HG02973 (cell line): ENCODE measurements around the gene MCF2L.

Experiments used
- ATAC-seq: cut with Tn5 transposase; IDR thresholded peaks from one replicate; pipeline ENCODE4 v1.9.1; 2021; ENCODE audit warnings: moderate library complexity; ENCODE audit not compliant: unreplicated experiment

The MCF2L gene

DNA sequence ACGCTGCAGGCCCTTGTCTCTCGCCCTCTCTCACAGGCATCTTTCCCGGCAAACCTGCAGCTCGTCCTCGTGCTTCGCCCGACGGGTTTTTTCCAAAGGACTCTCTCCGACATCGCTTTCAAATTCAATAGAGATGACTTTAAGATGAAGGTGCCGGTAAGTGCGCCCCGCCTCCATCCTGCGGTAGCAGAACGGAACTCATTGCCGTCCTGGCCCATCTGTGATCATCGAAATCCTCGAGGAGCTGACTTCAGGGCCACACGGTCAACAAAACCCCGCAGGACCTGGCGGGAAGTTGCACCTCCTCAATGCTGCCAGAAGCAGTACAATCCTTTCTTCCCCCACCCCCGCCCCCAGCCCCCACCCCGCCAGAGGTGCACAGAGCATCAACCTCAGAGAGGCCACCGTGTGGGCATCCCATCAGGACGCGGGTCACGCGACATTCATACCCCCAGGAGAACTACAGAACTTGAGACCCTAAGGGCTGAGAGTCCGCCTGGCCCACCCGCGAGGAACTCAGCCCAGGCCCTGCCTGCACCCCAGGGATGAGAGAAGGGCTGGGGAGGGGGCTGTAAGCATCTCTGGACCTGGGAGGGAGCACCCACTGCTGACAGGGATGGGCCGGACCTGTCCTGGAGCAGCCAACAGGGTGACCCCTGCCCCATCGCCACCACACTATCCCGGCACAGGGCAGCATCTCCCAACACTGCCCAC, 91.7 kb downstream of the MCF2L start:
- ATAC-seq, result no peak

DNA sequence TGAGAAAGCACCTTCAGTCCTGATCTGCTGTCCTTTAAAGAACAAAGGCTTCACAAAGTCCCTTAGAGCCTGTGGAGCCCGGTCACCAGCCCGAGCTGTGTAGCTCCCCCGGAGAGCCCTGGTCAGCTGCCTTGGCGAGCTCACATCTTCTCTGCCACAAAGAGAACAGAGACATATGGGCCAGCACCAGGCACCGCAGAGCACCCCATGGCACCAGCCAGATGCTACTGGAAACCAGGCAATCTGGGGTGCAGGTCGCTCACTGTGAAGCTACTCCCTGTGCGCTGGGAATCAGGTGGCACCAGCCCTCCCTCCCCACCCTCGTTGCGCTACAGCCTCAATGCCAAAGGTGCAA, 92.2 kb downstream of the MCF2L start:
- no peak for ATAC-seq

DNA sequence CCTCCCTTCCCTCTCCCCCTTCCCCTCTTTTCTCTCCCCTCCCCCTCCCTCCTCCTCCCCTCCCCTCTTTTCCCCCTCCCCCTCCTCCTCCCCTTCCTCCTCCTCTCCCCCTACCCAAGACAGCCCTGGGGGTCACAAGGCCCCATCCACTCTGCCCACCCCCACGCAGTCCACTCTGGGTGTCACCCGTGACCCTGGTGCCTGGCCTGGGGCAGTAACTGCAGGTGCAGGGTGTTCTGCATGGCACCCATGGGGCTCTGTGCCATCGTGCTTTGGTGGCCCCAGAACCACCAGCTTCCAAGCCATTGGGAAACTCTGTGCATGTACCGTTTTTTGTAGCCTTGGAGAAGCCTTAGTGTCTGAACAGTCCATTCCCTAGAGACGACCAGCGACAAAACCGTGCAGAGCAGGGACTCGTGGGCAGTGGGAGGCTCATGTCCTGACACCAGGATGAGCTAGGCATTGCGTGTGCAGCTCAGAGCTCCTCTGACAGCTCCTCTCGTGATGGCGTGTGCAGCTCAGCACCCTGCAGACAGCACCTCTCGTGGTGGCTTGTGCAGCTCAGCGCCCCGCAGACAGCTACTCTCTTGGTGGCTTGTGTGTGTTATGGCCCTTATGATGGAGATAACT, 92.9 kb downstream of the MCF2L start:
- no peak for ATAC-seq

DNA sequence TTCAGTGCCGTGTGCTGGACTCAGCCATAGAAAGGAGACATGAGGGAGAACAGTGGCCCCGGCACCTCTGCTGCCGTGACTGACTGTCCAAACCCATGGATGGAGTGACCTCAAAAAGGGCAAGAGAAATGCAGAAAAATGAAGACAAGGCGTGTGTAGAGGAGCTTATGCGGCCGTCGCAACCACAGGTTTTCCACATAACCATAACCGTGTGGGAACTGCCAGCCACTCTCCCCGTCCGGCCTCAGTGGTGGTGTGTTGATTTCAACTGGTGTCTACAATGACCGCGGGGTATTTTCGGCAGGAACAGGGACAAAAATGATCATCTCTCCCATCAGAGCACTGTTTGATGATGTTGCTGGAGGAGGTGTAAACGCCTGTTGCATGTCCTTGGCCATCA, 93.7 kb downstream of the MCF2L start:
- no peak for ATAC-seq

DNA sequence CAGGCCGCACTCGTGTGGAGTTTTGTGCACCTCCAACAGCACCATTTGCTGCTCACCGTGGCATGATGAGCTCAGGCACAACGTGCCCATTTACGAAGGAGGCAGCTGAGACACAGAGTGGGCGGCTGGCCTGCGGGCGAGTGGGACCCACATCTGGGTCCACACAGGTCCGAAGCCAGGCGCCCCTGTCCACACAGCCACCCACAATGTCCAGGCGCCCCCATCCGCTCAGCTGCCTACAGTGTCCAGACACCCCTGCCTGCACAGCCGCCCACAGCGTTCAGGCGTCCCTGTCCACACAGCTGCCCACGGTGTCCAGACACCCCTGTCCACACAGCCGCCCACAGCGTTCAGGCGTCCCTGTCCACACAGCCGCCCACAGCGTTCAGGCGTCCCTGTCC, 94.1 kb downstream of the MCF2L start:
- no peak for ATAC-seq

DNA sequence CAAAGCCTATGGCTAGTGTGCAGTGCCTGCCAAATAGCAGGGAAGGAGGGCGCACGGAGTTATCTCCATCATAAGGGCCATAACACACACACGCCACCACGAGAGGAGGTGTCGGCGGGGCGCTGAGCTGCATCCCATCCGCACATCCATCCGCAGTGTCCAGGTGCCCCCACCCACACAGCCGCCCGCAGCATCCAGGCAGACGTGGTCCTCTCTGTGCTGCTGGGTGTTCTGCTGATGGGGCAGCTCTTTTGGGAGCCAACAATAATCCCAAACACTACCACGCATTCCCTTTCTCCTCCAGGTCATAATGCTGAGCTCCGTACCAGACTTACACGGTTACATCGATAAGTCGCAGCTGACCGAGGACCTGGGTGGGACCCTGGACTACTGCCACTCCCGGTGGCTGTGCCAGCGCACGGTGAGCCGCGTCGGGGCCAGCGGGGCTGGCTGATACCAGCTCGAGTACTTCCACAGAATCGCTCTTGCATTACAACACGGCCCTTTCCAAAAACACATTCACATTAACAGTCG, 95.1 kb downstream of the MCF2L start:
- ATAC-seq, result no peak

DNA sequence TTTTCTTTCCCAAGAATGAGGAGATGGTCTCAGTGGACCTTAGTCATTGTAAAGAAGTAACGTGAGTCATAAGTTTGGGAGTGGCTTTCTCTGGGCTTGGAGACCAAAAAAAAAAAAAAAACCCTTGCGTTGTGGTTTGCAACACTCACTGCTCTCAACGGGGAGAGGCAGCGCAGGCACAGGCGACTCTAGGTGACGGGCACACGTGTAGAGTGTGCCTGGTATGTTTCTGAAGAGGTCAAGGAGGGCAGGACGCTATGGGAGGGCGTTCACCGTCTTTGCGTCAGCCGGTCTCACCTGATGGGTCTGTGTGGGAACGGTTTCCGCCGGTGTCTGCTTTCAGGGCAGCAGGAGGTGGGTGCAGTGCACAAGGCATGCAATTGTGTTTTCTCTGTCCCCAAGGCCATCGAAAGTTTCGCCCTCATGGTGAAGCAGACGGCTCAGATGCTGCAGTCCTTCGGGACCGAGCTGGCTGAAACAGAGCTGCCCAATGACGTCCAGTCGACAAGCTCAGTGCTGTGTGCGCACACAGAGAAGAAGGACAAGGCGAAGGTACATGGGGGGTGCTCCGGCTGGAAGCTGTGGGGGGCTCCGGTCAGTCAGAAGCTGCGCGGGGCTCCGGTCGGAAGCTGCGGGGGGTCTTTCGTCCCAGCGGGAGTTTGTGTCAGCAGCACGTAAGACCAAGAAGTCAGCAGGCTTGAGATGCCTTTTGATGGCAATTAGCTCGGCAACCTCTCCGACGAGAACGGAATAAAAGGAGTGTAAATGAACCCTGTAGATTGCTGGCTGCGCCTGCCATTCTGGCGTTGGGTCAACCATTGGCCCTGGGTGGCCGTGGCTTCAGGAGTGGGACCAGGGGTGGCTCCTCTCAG, 95.8 kb downstream of the MCF2L start:
- no peak for ATAC-seq

DNA sequence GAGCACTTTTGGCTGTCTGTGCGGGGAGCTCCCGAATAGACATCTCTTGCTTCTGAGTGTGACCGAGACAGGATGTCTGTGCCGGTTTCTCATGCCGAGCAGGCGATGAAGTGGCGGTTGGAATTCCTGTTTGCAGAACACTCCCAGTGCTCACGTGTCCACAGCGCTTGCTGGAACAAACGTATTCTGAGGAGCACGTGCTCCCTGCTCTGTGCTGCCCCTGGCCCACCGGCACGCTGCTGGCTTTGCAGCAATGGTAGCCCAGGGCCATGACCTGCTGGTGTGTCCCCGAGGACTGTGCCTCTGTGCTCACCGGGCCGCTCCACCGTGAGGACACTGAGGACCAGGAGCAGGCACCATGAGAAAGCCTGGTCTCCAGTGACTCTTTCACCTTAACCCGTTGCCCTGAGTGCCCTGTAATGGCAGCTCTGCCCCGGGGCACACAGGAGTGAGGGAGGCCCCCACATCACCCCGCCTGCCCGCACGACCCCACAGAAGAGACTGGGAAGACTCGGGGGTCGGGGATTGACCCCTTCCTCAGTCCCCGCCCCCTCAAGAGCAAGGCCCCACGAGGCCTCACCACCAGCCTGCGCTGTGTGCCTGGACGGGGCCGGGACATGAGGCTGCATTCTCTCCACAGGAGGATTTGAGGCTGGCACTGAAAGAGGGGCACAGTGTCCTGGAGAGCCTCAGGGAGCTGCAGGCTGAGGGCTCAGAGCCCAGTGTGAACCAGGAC, 96.6 kb downstream of the MCF2L start:
- no peak for ATAC-seq

DNA sequence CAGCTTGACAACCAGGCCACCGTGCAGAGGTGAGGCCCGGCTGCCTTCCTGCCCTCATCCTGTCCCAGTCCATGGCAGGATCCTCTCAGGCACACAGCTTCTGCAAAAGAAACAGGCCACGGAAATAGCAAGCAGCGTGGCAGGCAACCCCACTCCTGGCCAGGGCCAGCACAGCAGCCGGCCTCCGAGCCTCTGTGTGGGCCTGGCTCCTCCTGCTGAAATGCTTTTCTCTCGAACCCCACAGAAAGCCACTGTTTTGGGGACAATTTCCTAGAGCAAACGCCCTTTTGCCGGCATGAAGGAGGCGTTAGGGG, 97.1 kb downstream of the MCF2L start:
- ATAC-seq, result no peak

DNA sequence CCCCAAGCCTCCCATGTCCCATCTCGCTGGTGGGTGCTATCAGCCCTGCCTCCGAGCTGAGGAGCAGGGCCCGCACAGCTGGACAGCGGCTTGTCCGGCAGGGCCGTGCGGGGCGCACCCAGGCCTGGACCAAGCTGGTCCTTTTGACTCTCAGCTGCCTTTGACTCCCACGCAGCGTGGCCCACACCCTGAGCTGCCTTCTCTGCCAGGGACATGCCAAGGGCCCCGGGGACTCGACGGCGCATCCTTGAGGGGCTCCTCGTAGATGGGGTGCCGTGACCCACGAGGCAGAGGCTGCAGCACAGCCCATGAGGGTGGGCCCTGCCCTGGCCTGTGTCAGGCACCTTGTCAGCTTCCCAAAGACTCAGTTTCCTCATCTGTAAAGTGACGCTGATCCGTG, 97.7 kb downstream of the MCF2L start:
- ATAC-seq, result no peak

DNA sequence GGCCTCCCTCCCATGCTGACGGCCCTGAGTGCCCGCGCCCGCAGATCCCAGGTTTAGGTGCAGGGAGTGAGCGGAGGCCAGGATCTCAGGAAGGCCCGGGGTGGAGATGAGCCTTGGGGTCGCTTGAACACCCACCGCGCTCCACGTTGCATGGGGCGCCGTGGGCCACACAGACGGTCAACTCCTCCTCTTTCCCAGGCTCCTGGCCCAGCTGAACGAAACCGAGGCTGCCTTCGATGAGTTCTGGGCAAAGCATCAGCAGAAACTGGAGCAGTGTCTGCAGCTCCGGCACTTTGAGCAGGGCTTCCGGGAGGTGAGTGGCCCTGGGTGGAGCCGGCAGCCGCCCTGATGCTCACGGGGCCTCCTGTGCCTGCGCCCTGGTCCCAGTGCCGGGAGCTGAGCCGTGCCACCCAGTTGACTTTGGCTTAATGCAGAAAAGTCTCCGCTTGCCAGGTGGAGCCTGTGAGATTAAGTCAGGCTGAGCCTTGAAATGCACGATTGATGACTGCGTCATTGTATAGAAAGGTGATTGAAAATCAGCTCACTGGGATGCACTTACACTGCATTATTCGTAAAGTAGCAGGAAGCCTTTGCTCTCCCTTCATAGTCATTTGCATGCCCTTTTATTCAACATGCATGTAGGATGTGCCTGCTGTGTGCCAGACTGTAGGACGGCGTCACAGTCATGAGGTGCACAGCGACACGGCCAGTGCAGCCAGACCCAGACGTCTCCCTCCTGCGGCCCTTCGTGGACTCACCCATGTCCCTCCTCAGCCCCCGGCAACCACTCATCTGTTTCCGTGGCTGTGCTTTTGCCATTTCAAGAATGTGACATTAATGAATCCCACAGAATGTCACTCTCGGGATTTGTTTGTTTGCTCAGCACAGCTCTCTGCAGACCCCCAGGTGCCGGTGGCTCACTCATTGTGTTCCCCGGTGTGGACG, 101.1 kb downstream of the MCF2L start:
- no peak for ATAC-seq

DNA sequence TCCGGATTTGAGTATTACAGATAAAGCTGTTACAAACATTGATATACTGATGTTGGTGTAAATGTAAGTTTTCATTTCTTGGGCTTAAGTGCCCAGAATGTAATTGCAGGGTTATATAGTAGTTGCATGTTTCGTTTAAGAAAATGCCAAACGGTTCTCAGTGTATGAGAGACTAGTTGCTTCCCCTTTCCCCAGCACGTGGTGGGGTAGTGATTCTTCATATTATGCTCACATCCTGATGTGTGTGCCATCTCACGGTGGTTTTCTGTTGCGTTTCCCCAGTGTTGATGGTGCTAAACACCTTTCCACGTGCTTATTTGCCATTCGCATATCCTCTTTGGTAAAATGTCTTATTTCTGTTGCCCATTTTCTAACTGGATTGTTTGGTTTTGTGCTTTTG, 101.8 kb downstream of the MCF2L start:
- no peak for ATAC-seq

DNA sequence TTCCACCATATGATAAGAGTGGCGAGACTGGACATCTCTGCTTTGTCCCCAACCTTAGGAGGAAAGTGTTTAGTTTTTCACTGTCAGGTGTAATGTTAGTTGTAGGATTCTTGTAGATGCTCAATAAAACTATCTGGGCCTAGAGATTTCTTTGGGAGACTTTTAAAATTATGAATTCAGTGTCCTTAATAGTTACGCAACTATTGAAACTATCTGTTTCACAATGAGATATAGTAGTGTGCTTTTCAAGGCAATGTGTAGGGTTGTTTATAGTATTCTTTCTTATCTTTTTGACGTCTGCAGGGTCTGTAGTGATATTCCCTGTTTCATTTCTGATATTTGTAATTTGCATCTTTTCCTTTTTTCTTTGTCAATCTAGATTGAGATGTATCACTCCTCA, 103.4 kb downstream of the MCF2L start:
- ATAC-seq, result no peak

DNA sequence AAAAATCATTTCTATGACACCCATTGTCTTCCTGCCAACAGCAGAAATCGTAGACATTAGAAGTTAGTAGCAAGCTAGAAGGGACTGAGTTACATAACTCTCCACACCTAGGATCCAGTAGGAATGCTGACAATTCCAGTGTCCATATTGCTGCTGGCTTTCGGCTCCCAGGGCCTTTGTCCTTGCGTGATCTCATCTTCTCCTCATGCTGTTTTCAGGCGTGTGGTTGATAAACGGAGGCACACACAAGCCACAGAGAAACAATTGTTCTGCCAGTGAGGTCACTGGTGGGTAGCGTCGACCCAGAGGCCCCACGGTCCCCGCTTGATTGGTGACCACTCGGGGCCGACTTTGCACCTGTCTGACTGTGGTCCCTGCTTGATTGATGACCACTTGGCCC, 104.9 kb downstream of the MCF2L start:
- no peak for ATAC-seq

DNA sequence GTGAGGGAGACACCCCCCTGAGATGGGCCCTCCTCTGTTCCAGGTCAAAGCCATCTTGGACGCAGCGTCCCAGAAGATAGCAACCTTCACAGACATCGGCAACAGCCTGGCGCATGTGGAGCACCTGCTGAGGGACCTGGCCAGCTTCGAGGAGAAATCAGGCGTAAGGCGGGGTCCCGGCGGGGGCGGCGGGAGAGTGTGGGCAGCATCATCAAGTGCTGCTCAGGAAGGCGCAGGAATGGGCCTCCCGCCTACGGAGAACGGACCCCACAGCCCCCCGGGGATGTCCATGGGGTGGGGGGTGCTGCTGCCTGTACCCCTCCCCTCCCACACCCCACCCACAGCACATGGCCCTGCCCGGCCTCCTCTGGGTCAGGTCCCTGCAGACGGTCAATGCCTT, 105.4 kb downstream of the MCF2L start:
- no peak for ATAC-seq

DNA sequence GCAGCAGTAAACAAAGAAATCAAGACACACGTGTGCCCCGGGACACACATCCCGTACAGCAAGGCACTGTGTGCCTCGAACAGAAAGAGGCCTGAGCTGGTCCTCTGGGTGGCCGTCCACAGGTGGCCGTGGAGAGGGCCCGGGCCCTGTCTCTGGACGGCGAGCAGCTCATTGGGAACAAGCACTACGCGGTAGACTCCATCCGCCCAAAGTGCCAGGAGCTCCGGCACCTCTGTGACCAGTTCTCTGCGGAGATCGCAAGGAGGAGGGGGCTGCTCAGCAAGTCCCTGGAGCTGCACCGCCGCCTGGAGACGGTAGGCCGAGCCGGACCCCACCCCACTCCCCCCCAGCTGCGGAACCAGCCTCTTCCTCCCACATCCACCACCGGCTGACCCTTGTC, 105.9 kb downstream of the MCF2L start:
- no peak for ATAC-seq

DNA sequence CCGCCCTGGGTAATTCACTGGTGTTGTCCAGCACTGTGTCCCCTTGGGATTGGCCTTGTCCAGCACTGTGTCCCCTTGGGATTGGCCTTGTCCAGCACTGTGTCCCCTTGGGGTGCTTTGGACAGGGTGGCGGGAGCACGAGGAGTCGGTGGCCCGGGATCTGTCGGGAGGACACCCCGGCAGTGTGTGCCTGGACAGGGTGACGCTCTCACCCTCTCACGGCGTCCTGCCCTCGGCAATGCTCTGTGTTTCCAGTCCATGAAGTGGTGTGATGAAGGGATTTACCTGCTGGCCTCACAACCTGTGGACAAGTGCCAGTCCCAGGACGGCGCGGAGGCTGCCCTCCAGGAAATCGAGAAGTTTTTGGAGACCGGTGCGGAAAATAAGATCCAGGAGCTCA, 106.7 kb downstream of the MCF2L start:
- ATAC-seq, result no peak

DNA sequence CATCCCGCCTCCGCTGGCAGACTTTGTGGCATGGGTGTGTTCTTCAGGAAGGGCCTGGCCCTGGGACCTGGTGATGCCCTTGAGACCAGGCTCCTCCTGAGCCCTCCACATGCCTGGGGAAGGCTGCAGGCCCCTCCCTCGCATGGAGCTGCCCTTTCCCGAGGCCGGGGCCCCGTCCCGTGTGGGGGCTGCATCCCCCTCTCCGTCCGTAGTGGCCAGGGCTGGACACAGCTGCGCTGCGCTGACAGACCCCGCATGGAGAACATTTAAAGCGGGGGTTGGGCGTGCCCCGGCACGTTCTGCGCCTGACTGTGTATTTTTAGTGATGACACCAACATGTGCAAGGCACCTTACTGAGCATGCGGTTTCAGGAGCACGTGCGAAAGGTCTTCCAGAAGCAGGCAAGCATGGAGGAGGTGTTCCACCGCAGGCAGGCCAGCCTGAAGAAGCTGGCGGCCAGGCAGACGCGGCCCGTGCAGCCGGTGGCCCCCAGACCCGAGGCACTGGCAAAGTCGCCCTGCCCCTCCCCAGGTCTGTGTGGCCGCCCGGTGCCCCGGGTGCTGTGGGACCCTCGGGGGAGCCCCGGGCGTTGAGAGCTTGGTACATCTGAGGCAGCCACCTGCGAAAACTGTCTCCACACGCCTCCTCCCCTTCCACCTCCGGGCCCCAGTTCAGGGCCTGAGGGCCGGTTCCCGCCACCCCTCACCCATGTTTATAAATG, 107.8 kb downstream of the MCF2L start:
- ATAC-seq, result no peak

DNA sequence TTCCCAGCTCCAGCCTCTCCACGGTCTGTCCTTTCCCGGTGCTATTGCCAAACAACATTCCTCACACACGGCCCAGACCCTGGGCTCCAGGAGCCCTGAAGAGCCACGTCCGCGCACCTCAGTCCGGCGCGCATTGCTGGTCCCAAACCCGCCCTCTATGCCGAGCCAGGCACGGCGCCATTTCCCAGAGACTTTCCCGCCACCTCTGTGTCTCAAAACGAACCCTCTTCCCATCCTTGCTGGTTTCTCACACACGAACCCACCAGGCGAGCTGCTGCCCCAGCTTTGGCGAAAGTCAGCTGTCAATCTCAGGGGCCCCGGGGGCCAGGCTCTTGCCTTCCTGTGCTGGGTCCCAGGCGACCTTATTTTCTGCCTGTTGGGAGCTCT, 108.5 kb downstream of the MCF2L start:
- no peak for ATAC-seq
